ENCODE results near the gene HEBP1. TPM values are rescaled to one million over a fixed set of nuclear protein-coding genes. Genes with fewer than 3 reads are reported as not detected.
A peak's percentile ranks its signal among the peaks of the same experiment; 100 is the strongest.
"Not testable (repeated sequence)": the region's sequence is repeated elsewhere in the genome, so short reads cannot be mapped to it uniquely, and the experiment has no call there.

Gene HEBP1, protein sequence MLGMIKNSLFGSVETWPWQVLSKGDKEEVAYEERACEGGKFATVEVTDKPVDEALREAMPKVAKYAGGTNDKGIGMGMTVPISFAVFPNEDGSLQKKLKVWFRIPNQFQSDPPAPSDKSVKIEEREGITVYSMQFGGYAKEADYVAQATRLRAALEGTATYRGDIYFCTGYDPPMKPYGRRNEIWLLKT
- total RNA-seq (2014; rRNA removed; shearing (Covaris generic)), result 9.4 and 20.5 TPM in 2 replicates

DNA sequence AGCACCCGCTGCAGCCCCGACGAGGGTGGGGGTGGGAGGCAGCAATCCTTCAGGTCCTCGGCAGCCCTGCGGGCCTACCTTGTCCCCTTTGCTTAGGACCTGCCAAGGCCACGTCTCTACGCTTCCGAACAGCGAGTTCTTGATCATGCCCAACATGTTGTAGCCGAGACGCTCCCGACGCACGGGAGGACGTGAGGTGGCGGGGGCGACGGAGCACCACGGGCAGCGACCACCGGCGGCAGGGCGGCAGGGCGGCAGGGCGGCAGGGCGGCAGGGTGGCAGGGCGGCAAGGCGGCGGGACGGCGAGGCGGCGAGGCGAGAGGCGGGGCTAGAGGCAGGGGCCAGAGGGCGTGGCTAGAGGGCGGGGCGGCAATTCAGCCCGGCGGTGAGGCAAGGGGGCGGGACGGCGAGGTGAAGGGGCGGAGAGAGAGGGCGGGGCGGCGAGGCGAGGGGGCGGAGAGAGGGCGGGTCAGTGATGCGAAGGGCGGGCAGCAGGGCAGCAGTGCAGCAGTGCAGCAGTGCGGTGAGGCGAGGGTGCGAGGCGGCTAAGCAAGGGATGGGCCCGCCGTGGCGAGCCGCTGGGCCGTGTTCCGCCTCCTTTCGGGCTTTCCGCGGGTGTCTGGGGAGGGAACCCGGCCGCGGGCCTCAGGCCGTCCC is at the start of gene HEBP1:
Gene HEBP1 (minus strand): TSS at position 307 of the 657 bp plus-strand sequence. CDS start 151 bp downstream, at position 156.
- DNase-seq (ENCODE audit: low read depth), result peak; percentile 73

DNA sequence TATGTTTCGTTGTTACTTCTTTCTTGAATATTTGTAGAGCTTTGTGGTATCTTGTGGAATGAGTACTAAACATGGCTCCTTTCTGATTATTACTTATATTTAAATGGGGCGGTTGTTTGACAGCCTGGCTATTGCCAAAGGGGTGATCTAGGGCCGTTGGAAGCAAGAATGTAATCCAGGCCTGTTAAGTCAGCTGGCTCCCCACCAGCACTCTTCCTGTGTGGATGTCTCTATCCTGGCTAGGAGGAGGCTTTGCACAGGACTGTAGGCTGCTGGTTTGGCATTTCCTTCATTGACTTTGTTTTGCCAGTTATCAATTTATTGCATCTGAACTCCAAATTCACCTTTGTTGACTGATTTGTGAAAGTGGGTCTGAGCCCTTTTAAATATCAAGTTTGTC is 49.8 kb upstream of the HEBP1 start:
- no peak for DNase-seq (ENCODE audit: low read depth)

DNA sequence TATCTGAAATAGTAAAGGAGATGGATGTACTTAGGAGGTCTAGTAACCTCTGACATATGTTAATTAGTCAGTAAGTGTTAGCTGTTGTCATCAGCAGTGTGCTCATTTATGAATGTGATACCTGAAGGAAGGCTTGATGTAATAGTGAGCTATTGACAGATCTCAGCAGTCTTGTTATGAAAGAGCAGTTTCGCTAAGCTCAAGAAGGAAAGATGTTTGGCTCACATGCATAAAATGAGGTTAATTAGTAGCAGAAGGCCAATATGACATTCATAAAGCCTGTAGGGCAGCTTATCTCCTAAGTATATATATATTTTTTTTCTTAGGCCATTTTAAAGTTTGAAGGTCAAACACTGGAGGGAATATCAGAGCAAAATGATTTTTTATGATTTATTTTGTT is 46.9 kb upstream of the HEBP1 start:
- no peak for DNase-seq (ENCODE audit: low read depth)

DNA sequence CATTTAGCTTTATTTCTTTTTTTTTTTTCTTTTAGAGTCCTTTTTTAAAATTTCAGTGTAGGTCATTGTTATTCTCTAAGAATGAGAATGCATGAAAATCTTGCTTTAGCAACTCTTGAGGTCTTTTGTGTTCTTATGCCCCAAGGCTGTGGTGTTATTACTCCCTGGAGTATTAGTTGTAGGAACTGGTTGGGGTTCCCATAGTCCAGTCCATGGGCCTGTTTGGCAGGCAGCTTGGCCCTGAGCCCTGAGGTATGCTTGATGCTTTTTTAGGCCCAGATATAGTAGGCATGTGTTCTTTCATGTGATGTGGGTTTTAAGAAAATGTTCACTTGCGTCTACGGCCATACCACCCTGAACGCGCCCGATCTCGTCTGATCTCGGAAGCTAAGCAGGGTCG is 45.8 kb upstream of the HEBP1 start:
- DNase-seq (ENCODE audit: low read depth), result no peak

DNA sequence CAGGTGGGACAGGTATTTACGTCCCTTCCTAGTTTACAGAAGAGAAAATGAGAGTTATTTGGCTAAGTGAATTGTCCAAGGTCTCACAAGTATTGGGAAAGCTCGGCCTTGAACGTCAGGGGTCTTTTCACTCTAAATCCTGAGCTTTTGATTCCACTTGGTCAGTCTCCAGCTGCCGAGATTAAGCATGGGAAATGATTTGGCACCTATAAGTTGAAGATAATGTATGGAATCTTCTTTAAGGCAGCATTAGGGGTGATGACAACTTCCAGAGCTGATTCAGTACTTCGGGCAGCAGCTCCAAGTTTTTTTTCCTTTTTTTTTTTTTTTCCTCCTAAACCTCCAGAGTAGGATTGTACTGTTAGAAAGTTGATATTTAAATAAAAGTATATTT is 44.8 kb upstream of the HEBP1 start:
- DNase-seq (ENCODE audit: low read depth), result peak; percentile 3

DNA sequence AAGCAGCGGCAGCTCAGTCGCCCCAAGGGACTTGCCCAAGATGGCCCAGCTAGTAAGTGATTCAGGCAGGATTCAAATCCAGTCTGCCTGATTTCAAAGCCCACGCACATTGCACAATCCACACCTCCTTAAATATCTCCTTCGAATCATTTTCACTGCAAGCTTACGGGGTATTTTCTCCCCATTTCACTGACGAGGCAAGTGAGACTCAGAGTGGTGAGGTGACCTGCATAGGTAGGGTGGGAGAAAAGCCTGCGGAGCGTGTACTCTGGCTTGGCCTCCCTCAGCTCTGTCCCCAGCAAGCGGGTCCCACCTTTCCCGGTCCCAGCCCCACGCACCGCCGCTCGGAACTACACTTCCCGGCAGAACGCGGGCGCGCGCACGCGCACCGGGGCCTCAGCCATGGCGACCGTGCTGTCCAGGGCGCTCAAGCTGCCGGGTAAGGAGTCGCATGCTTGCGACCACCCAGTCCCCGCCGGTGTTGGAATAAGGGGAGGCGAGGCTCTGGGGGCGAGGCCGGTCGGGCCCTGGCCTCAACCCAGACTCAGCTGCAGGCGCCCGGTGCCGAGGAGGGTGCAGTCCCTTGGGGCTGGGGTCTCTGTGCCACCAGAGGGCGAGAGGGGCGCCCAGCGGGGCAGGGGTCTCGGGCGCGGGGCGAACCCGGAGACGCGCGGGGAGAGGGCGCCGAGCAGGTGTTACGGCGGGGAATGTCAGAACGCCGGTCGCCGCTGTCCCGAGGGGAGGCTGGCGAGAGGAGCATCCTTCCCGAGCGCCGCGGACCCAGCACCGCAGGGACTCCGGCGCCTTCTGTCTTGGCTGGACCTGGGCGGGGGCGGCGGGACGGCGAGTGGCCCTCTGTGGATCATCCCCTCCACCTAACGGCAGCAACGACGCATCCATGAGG is 44.2 kb upstream of the HEBP1 start, which contains the start of gene FAM234B:
Gene FAM234B (plus strand): TSS at position 380 of the 904 bp plus-strand sequence. CDS start 23 bp downstream, at position 403.
- peak; percentile 60 for DNase-seq (ENCODE audit: low read depth)

DNA sequence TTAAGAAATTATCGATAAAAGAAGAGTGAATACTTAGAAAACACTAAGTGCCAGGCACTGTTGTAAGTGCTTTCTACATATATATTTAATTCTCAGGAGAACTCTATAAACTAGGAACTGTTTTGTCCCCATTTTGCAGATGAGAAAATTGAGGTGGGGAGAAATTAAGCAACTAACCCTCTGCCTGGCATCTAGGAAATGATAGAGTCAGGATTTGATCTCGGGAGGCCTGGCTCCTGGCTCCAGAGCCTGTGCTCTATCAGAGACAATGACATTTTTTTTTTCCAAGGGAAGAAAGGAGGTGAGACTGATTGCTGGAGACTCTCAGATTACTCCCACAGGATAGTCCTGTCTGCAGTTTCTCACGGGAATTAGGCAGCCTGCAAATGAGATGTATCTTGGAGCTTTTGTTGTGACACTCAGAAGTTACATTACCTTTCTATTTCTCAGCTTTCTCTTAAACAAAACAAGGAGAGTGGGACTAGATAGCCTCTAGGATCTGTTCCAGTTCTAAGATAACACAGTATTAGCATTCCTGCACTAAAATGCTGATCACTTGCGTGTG is 42.7 kb upstream of the HEBP1 start:
- DNase-seq (ENCODE audit: low read depth), result no peak

DNA sequence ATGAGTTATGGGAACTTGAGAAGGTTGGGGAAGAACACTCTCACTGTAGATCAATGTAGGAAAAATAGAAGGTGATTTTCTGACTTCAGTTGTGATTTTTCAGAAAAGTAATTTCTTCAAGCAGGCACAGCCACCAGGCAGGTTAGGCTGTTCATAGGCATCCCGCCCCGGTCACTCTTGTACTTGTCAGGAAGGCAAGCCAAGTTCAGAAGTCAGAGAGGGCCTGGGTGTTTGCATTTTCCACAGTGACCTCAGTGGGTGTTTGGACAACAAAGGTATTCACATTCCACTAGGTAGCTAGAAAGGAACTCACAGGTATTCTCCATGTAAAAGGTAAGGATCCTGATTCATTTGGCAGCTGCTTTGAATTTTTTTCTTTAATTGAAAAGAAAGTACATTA is 41.2 kb upstream of the HEBP1 start:
- no peak for DNase-seq (ENCODE audit: low read depth)

DNA sequence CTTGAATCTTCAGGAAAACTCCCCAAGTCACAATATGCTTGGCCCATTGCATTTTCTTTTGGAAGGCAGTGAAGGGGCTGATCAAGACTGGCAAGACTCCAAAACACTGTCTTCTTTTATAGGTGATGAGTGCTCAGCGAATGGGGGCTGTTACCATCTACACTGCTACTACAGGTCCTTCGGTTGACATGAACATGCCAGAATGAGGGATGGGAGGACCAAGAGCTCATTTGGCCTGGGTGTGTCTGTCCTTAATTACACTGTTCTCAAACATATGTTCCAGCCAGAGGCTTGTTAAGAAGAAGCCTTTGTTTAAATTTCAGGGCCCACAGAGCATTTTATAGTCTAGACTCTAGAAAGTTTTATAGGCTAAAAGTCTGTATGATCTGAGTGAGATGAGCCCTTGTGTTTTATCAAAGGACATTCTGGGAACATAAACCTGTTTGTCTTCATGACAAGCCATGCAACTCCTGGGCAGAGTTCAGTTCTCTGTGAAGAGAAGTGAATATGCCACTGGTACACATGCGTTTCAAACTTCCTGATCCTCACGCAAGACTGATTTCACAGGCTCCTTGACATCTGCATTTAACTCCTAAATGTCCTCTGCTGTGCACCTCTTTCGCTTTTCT is 39.4 kb upstream of the HEBP1 start:
- DNase-seq (ENCODE audit: low read depth), result no peak

DNA sequence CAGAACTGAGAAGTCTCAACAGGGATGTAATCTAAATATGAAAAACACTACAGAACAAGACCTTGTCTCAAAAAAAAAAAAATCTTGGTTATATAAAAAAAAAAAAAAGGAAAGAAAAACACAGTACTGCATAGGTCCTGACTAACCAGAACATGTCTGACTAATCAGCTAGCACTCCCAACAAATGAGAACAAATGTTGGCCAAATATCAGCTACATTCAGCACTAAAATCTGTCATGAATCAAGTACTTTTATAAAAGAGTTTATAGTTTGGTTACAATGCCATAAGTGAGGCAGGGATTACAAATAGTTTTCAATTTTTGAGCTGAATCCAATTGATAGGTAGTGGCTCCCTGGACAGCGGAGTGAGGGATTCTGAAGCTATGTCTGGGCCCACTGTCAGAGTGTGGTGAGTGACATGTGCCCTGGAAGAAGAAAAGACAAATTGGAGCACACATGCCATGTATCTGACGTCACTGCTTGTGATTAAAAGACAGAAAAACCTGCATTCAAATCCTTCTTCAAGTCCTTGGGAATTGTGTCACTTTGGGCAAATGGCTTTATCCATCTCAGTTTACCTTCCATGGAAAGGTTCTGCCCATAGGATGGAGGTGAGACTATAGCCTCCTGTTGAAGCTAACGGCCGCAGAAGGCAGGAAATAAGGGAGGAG is 38.6 kb upstream of the HEBP1 start:
- DNase-seq (ENCODE audit: low read depth), result peak; percentile 47

DNA sequence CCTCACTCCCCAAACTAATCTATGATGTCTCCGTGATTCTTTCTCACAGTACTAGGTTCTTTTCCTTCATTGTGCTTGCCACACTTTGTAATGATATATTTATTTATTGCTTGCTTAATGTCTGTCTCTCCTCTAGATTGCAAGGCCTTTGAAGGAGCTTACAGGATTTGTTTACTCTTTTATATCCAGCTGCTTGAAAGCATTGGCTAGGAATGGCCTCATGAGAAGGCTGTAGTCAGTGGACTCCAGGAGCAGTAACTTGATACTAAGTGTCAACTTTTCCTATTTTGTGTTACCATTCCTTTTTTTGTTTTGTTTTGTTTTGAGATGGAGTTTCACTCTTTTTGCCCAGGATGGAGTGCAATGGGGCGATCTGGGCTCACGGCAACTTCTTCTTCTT is 36.8 kb upstream of the HEBP1 start:
- no peak for DNase-seq (ENCODE audit: low read depth)

DNA sequence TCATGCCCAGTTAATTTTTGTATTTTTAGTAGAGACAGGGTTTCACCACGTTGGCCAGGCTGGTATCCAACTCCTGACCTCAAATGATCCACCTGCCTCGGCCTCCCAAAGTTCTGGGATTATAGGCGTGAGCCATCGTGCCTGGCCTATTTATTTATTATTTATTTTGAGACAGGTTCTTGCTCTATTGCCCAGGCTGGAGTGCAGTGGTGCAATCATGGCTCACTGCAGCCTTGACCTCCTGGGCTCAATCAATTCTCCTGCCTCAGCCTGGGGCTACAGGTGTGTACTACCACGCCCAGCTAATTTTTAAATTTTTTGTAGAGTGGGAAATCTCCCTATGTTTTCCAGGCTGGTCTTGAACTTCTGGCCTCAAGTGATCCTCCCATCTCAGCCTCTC is 35.3 kb upstream of the HEBP1 start:
- DNase-seq (ENCODE audit: low read depth), result not testable (repeated sequence)

DNA sequence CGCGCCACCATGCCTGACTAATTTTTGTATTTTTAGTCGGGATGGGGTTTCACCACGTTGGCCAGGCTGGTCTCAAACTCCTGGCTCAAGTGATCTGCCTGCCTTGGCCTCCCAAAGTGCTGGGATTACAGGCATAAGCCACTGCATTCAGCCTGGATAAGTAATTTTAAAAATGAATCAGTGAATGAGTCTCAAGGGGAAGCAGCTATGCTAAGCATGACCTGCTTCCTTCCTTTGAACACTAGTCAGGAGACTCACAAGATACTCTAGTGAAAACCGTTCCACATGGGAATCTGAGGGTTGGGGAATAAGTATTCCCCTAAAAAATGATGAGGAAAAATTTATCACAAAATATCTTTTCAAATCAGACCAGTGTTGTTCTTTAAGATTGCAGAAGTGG is 33.4 kb upstream of the HEBP1 start:
- DNase-seq (ENCODE audit: low read depth), result no peak

DNA sequence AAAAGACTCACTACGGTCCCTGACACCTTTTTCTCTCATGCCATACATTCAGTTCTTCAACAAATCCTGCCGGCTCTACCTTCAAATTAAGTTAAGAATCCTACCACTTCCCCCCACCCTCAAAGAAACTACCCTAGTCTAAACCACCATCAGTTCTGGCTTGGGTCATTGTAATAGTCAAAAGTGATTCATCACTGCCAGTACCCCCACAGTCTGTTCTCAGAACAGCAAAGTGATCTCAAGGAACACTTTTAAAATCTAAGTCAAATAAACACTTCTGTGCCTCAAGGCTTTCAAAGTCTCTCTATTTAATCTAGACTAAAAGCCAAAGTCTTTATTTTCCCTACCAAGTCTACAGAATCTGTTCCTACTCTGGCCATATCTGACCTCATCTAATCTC is 32.1 kb upstream of the HEBP1 start:
- DNase-seq (ENCODE audit: low read depth), result peak; percentile 32

DNA sequence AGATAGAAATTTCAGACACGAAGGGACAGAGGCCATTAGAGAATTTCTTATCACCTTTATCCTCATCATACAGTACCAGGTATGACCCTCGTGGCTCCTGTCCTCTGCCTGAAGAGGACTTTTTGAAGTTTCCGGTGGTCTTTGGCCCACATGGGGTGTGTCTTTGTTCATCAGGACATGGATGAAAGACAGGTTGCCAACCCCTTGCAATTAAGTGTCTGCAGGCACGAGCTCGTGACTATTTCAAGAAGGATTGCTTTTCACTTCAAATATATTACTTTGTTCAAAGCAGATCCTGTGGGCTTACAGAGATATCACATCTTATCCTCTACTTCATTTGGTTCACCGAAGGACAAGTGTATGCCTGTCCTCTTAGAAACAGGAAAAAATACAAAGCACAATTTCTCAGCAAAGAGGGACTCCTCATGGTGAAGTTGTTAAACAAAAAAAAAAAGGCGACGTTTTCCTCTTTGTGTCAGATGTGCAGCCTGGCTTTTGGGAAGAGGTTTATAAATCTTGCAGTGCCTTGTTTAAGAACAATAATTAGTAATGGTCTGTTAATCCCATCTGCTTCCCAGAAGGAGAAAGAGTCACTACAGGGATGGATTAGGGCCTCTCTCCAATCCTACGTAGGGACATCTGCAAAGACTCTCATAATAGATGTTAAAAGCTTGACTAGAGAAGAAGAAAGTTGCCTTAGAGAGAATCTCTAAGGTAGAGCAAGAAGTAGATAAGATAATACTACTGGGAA is 30.7 kb upstream of the HEBP1 start:
- no peak for DNase-seq (ENCODE audit: low read depth)

DNA sequence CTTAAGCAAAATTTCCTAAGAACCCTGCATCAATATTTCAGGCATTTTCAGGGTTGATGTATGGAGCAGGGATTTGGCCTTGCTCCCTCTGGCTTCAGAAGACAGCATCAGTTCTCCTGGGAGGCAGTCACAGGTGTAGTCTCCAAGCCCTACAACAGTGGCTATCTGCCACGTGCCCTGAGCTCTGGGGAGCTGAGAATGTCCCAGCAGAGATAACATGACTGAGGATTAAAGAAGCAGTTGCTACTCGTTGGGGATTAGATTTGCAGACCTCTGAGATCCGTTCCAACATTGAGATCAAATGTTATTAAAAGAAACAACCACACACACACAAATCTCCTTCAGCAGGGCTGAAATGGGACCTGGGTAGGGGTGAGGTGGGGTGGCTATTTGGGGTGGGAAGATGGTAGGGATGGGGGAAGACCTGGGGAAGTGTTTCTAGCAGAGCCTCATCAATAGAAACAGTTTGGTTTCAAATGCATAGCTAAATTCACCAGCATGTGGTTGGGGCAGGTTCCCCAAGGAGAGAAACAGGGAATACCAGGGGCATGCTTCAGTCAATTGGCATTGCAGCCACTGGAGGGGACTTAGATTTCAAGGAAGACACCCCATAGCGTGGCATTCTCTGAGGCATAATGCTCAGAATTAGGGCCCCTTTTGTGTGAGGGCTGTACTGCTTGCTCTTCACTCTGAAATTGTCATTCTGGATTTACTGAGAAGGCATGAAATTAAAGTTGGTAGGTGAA is 28.9 kb upstream of the HEBP1 start:
- DNase-seq (ENCODE audit: low read depth), result no peak

DNA sequence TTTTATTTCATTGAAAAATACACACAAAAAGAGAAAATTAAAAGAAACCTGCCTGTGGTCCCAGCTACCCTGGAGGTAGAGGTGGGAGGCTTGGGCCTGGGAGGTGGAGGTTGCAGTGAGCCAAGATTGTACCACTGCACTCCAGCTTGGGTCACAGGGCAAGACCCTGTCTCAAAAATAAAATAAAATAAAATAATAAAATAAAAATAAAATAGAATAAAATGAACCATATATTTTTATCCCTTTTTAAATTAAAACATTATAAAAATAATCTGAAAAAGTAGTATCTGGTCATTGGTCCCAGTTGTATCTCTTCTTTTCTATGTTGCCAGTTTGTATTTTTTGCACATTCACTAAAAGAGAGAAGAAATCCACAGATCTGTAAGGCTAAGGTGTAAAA is 27.4 kb upstream of the HEBP1 start:
- DNase-seq (ENCODE audit: low read depth), result no peak

DNA sequence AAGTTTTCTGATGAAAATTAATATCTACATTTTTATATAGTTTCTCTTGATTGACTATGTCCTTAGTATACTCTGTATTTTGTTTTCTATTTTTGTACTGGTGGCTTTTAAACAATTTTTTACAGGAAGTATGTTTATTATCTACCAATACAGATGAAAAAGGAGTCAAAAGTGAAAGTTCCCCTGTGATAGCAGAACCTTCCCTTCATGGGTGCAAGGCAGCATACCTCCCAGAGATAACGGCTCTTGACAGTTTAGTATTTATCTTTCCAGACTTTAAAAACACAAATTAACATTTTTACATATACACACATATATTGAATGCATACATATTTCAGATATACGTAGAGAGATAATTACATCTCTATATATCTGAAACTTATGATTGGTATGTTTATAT is 27.0 kb upstream of the HEBP1 start:
- no peak for DNase-seq (ENCODE audit: low read depth)

DNA sequence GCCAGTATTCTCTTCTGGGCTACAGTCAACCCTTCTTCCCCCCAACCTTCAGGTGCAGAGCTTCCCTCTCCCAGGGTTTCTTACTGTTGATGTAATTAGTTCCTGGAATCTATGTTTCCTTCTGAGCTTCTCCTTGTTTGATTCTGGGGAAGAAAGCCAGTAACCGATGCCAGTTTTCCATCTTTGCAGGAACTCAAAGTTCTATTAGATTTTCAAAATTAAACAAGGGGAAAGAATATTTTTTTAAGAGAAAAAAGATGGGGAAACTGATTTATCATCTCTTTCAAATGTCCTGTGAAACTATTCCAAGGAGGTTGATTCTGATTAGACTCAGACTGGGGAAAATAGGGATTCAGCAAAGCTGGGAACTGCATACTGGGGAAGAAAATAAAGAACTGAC is 26.2 kb upstream of the HEBP1 start:
- no peak for DNase-seq (ENCODE audit: low read depth)

DNA sequence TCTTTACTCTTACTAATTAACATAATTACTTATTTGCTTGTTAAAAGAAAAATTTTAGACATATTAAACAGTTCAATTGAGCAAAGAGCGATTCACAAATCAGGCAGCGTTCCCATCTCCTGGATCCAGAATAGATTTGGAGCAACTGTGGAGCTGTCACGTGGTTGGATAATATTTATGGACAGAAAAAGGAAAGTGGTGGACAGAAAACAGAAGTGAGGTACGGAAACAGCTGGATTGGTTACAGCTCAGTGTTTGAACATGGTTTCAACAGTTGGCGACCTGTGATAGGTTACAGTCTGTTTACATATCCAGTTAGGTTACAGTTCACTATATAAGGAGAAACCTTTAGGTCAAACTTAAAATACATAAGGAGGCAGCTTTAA is 24.5 kb upstream of the HEBP1 start:
- no peak for DNase-seq (ENCODE audit: low read depth)

Measured in M059J (cell line).